ENCODE data around the gene DCUN1D5. TPM values are rescaled to one million over a fixed set of nuclear protein-coding genes. Genes with fewer than 3 reads are reported as not detected.

DCUN1D5 gene
- total and polyA plus RNA-seq, 2 of the 13 experiments (the other 11 are each of a cell fraction or from before 2014, with no cell fraction given) = 32.9 to 46.7 TPM

DNA sequence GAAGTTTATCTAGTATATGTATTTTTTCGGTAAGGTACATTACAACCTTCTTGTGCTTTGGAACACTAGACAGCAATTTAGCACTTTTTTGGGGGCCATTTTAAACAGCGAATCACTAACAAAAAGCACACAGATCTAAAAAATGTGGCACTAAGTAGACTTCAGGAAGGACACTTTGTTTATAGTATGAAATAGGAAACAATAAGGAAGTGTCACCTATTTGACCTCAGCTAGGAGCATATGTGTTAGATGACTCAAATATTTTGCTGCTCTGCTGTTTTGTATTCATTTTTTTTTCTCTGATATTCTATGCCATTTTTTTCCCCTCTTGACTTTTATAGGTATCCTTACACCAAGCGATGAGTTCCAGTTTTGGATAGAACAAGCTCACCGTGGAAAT lies 22.9 kb upstream of the DCUN1D5 start:
- Histone ChIP-seq H3K4me1 (ENCODE audit: insufficient read depth, low read length) (no peaks in the 10 kb centered on the region), H3K27ac (ENCODE audit: extremely low read length, insufficient read depth, low read length) (no peak overlapping the region), H3K36me3 (replicated peaks in 1 of 2; ENCODE audit: control insufficient read depth in 1 of 2, insufficient read depth in 2 of 2, low read length in 2 of 2) (no peaks in the 10 kb centered on the region), H4K20me1 (ENCODE audit: insufficient read depth, low read length) (no peaks in the 10 kb centered on the region), H2AFZ (ENCODE audit: low read length) (no peak overlapping the region), H3K27me3 (ENCODE audit: control insufficient read depth in 1 of 2, insufficient read depth in 2 of 2, low read length in 2 of 2) (no peaks in the 10 kb centered on the region), H3K4me2 (ENCODE audit: low read depth, low read length) (no peak overlapping the region), H3K4me3 (replicated peaks in 1 of 3; ENCODE audit: insufficient read depth in 1 of 3, low read depth in 2 of 3, low read length in 3 of 3) (no peak overlapping the region), H3K9ac (ENCODE audit: insufficient read depth, low read depth, low read length) (no peak overlapping the region), H3K9me3 (ENCODE audit: low read length) (no peaks in the 10 kb centered on the region), H3K79me2 (ENCODE audit: insufficient read depth, low read length) (no peaks in the 10 kb centered on the region)
- intact Hi-C loops (cut with micrococcal nuclease; ENCODE audit: unreplicated experiment) (no loop called here), in situ Hi-C loops (cut with HindIII; ENCODE audit: extremely low pct_ligation_motif_present, low pct_unique_long_range_greater_than_20kb) (no loop called here)
- no peak for ATAC-seq
- no peak for DNase-seq (ENCODE audit: low spot score)
- ChIA-PET POLR2A (no interaction called here), CTCF (ENCODE audit: low intra/inter-chr PET ratio, low total read pairs) (no interaction called here)
- no peak for TF ChIP-seq MXD4 (CRISPR knock-in tag; IDR thresholded peaks at IDR 0.05)
- no peak for TF ChIP-seq REXO4 (CRISPR knock-in tag; IDR thresholded peaks at IDR 0.05; ENCODE audit: borderline replicate concordance)
- no peak for TF ChIP-seq ZNF709 (CRISPR knock-in tag; IDR thresholded peaks at IDR 0.05)
- no peak for TF ChIP-seq NR2C2 (CRISPR knock-in tag; IDR thresholded peaks at IDR 0.05; ENCODE audit: borderline replicate concordance)
- TF ChIP-seq ZXDC (CRISPR knock-in tag; IDR thresholded peaks at IDR 0.05) = no peak
- no peak for TF ChIP-seq E2F2 (CRISPR knock-in tag; IDR thresholded peaks at IDR 0.05; ENCODE audit: borderline replicate concordance)
- TF ChIP-seq ZNF34 (CRISPR knock-in tag; IDR thresholded peaks at IDR 0.05; ENCODE audit: borderline replicate concordance) = no peak
- TF ChIP-seq KLF11 (CRISPR knock-in tag; IDR thresholded peaks at IDR 0.05) = no peak
- TF ChIP-seq CHCHD3 (CRISPR knock-in tag; IDR thresholded peaks at IDR 0.05) = no peak
- TF ChIP-seq ZFAT (CRISPR knock-in tag; conservative IDR thresholded peaks at IDR 0.05) = no peak
- no peak for FAIRE-seq
- BruUV-seq (replicated peaks) = no TSS peak
- 62% methylated on average over 4 of the region's 4 CpGs for WGBS (ENCODE audit: low lambda C conversion rate)
